Esophagus muscularis mucosa (tissue), 3 donors: Measurements from ENCODE around the gene ARHGEF10L.

Experiments used
- CTCF ChIP-seq, 3 experiments: fragments of 200-600 bp in 2 of 3; fragments of 450-650 bp in 1 of 3; sonication (generic) in 2 of 3; IDR thresholded peaks; one replicate each; pipeline ENCODE4 v1.5.1; 2017 to 2019; ENCODE audit warnings: antibody characterized with exemption in 3 of 3, mild to moderate bottlenecking in 2 of 3, moderate library complexity in 1 of 3
- POLR2A ChIP-seq: fragments of 450-650 bp; IDR thresholded peaks from one replicate; pipeline ENCODE4 v1.6.1; 2017; ENCODE audit warnings: antibody characterized with exemption, moderate library complexity, mild to moderate bottlenecking, low read depth

- TF ChIP-seq CTCF (IDR thresholded peaks at IDR 0.05) (no peak), POLR2A (no peak)
Observed at GRCh38 chr1:17621691-17622090, 82.2 kb downstream of the ARHGEF10L start.
